GM21423 (cell line): Measurements from ENCODE around the gene CHD1.
"Not testable (repeated sequence)": the region's sequence is repeated elsewhere in the genome, so short reads cannot be mapped to it uniquely, and the experiment has no call there.

Experiments
- ATAC-seq: cut with Tn5 transposase; IDR thresholded peaks from one replicate; pipeline ENCODE4 v1.9.1; 2021; ENCODE audit warnings: mild to moderate bottlenecking, moderate library complexity; ENCODE audit not compliant: unreplicated experiment

Gene CHD1

DNA sequence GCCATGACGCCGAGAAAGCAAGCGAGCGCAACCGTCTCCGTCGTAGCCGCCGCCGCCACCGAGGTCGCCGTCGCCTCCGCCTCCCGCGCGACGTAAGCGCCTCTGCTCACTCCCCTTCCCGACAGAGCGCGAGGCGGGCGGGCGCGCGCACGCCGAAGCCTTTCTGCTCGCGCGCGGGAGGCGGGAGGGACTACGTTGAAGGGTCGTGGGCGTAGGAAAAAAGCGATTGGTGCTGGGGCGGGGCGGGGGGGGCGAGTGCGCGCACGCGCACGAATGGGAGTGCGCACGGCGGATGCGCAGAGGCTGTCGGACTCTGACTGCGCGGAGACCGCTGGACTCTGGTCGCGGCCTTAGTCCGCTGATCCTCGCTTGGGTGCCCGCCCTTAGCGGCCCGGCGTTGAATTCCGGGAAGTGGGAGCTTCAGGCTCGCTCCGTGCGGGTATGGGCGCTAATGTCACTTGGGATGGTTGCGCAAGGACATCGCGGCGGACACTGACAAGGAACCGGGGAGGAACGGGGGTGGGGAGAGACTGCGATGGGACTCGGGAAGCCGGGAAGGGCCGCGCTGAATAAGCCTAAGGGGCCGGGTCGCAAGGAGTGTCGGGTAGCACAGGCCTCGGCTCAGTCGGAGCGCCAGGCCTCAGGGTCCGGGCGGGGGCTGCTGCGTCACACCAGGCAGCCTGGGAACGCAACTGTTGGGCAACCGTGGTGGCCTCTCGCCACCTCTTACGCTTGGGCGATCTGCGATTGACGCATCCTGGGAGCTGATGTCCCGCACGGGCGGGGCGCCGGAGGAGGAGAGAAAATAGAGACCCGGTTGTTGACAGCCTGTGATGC is at the start of gene CHD1:
TSS of gene CHD1 (minus strand) at position 135 of the 837 bp plus-strand sequence. CDS start 2,621 bp downstream, outside the sequence.
- peak; percentile 59 for ATAC-seq

- no peak for ATAC-seq
These were observed 49.7 kb upstream of the CHD1 start for GRCh38 chr5:98978528-98978927.

GRCh38 chr5:98977723-98978122 is 48.9 kb upstream of the CHD1 start:
- no peak for ATAC-seq

- peak; percentile 98 for ATAC-seq
These were observed 47.0 kb upstream of the CHD1 start for GRCh38 chr5:98975682-98976407.

- ATAC-seq, result peak; percentile 13
These were observed 46.4 kb upstream of the CHD1 start for GRCh38 chr5:98975223-98975622.

GRCh38 chr5:98969400-98969799 is 40.6 kb upstream of the CHD1 start:
- no peak for ATAC-seq

GRCh38 chr5:98968056-98968564 is 39.3 kb upstream of the CHD1 start:
- ATAC-seq, result no peak

- no peak for ATAC-seq
These were observed 36.4 kb upstream of the CHD1 start for GRCh38 chr5:98965226-98965625.

DNA sequence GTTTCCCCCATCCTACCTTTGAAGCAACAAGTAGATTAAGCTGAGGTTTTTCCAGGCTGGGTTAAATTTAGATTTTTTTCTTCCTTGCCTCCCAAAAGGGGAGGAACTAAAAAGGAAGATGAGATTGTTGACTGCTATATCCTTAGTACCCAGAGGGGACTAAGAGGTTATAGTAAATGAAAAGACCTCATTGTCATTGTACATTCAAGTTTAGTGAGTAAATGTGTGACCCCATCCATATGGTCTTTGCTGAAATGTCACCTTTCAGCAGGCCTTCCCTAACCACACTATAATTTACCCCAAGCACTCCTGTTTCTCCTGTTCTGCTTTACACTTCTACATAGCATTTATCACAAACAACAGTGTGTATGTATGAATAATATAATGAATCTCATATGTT is 35.8 kb upstream of the CHD1 start:
- no peak for ATAC-seq

DNA sequence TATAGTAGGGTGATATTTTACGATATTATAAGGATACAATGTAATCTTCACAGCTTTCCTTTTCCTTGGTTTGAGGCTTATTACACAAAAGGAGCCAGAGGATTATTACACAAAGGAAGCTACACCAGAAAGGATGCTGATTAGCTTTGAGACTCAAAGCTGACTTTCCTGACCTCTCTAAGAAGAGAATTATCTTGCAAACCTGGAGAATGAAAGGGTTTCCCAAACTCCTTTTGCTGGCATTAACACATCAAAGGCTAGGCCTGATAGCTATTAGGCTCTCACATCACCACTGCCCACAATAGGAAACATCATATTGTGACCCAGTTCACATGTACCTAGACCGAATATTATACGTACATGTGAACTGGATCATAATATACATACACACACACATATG is 34.2 kb upstream of the CHD1 start:
- ATAC-seq, result no peak

- ATAC-seq, result no peak
These were observed 33.8 kb upstream of the CHD1 start for GRCh38 chr5:98962587-98962986.

- ATAC-seq, result no peak
These were observed 33.0 kb upstream of the CHD1 start for GRCh38 chr5:98961665-98962344.

DNA sequence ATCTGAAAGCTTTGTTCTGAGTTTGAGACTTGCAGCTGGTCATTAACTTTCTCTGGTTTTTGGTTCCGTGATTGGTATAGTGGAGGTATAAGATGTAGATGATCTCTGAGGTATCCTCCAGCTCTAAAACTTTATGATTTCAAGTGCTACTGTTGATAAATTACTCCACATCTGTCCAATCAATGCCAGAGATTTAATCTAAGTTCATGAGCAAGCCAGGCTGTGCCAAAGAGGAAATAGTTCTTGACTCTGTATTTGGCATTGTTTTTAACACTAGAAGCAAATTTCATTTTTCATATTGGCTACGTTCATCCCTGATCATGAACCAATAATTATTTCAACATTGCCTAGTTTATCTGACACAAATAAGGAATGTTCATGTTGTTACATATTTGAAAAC is 28.5 kb upstream of the CHD1 start:
- no peak for ATAC-seq

GRCh38 chr5:98955888-98956287 is 27.1 kb upstream of the CHD1 start:
- ATAC-seq, result not testable (repeated sequence)

DNA sequence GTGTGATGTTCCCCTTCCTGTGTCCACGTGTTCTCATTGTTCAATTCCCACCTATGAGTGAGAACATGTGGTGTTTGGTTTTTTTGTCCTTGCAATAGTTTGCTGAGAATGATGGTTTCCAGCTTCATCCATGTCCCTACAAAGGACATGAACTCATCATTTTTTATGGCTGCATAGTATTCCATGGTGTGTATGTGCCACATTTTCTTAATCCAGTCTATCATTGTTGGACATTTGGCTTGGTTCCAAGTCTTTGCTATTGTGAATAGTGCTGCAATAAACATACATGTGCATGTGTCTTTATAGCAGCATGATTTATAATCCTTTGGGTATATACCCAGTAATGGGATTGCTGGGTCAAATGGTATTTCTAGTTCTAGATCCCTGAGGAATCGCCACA is 26.7 kb upstream of the CHD1 start:
- not testable (repeated sequence) for ATAC-seq

DNA sequence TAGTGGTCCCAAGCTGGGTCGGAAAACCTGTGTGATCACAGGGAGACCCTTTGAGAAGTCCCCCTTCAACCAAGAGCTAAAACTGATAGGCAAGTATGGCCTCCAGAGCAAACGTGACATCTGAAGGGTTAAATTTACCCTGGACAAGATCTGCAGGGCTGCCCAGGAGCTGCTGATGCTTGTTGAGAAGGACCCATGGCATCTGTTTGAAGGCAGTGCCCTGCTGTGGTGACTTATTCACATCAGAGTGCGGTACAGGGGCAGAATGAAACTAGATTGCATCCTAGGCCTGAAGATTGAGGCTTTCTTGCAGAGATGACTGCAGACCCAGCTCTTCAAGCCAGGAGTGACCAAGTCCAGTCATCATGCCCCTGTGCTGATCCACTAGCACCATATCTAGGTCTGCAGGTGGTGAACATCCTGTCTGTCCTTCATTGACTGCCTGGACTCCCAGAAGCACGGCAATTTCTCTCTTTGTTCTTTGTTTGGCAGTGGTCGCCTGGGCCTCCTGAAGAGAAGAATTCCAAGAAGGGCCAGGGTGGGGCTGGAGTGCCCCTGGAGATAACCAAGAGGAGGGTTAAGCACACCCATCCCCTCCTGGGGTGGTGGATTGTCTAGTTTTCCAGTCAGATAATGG is 25.7 kb upstream of the CHD1 start:
- ATAC-seq, result no peak

GRCh38 chr5:98942847-98943246 is 14.0 kb upstream of the CHD1 start:
- no peak for ATAC-seq

- no peak for ATAC-seq
These were observed 12.5 kb upstream of the CHD1 start for GRCh38 chr5:98941131-98941883.

DNA sequence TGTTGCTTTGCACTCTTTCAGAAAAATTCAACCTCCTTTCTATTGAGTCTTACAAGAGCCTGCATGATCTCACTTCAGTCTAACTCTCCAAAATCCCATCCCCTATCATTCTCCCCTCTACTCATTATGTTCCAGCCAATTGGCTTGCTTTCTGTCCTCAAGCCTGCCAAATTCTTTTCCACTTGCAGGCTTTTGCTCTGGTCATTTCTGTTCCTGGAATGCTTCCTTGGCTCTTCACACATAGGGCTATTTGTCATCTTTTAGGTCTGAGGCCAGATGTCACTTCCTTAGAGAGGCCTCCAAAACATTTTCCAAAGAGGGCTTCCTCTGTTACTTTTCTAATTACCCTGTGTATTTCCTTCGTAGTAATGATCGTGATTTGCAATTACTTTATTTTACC is 11.8 kb upstream of the CHD1 start:
- ATAC-seq, result no peak

- ATAC-seq, result no peak
These were observed 9.7 kb upstream of the CHD1 start for GRCh38 chr5:98938464-98938863.
